Prostate gland (tissue), 2 donors: ENCODE measurements around the gene MKNK1. TPM values are rescaled to one million over a fixed set of nuclear protein-coding genes. Genes with fewer than 3 reads are reported as not detected.

Experiments used
- DNase-seq: peaks from one replicate; pipeline ENCODE4 v3.0.0-alpha.2; 2019; ENCODE audit warnings: low spot score
- H3K27ac ChIP-seq, 2 donors: fragments of 200-600 bp; sonication (generic); 2 replicates each; pipeline ENCODE4 v1.5.1; 2017 to 2019
- H3K27me3 ChIP-seq: fragments of 200-600 bp; sonication (generic); replicated peaks from 2 replicates; pipeline ENCODE4 v1.5.1; 2019; ENCODE audit not compliant: insufficient read depth
- H3K36me3 ChIP-seq, 2 donors: fragments of 200-600 bp; sonication (generic); 1 replicate in 1 of 2; 2 replicates in 1 of 2; pipeline versions ENCODE4 v1.5.1 to v1.8.1; 2017 to 2019
- H3K4me1 ChIP-seq: fragments of 200-600 bp; sonication (generic); replicated peaks from 2 replicates; pipeline ENCODE4 v1.5.1; 2019
- H3K4me3 ChIP-seq, 2 donors: fragments of 200-600 bp; sonication (generic); 2 replicates each; pipeline ENCODE4 v1.5.1; 2017 to 2019
- H3K9me3 ChIP-seq: fragments of 200-600 bp; sonication (generic); 2 replicates; pipeline ENCODE4 v1.5.1; 2017
- CTCF ChIP-seq, 4 experiments: fragments of 200-600 bp in 2 of 4; fragments of 450-650 bp in 2 of 4; sonication (generic) in 2 of 4; IDR thresholded peaks; 1 replicate in 3 of 4; 2 replicates in 1 of 4; pipeline ENCODE4 v1.5.1; 2016 to 2019; ENCODE audit warnings: antibody characterized with exemption in 4 of 4, mild to moderate bottlenecking in 2 of 4, moderate library complexity in 2 of 4
- POLR2A ChIP-seq: fragments of 450-650 bp; IDR thresholded peaks from one replicate; pipeline ENCODE4 v1.6.1; 2016; ENCODE audit warnings: antibody characterized with exemption, mild to moderate bottlenecking
- POLR2AphosphoS5 ChIP-seq: sonication (generic); formaldehyde crosslinking; IDR thresholded peaks from one replicate; pipeline ENCODE4 v1.6.1; 2017; ENCODE audit warnings: antibody characterized with exemption
- WGBS: methylation state at CpG from one replicate; pipeline ENCODE4 v1.1.5; 2018; 5-methylcytosine and 5-hydroxymethylcytosine counted together
- intact Hi-C: fragments of 100-400 bp; cut with DNase I; formaldehyde crosslinking; loops from one replicate; pipeline ENCODE4 v1.14.2; 2022
- total RNA-seq, 2 donors: library from RNA; depleted of rRNA; stranded (reverse); fragments of >200 nt; gene quantifications; one replicate each; pipeline ENCODE4 v1.1.0, GENCODE V29; 2016

Gene MKNK1
- total RNA-seq, 2 donors from 2014 or later = 28.1 to 37.8 TPM

GRCh38 chr1:46550751-46551231 is 53.3 kb downstream of the MKNK1 start:
- Histone ChIP-seq H3K27ac (no peak overlapping the region), H3K27me3 (no peaks in the 10 kb centered on the region), H3K36me3 (no peaks in the 10 kb centered on the region), H3K9me3 (no peaks in the 10 kb centered on the region), H3K4me1 (no peaks in the 10 kb centered on the region), H3K4me3 (no peak overlapping the region)
- DNase-seq = no peak
- TF ChIP-seq POLR2AphosphoS5 (no peak), POLR2A (no peak), CTCF (IDR thresholded peaks at IDR 0.05) (no peak)
- WGBS = 78% methylated on average over 17 of the region's 17 CpGs
- intact Hi-C loops = no loop called here

- H3K9me3 ChIP-seq = no peaks in the 10 kb centered on the region
- H3K4me3 ChIP-seq = no peak overlapping the region
- no peaks in the 10 kb centered on the region for H3K4me1 ChIP-seq
- no peak overlapping the region for H3K27ac ChIP-seq
- no peaks in the 10 kb centered on the region for H3K36me3 ChIP-seq
- DNase-seq = no peak
- no peak for TF ChIP-seq POLR2A
- no peak for TF ChIP-seq POLR2AphosphoS5
- TF ChIP-seq CTCF (IDR thresholded peaks at IDR 0.05) = no peak
- intact Hi-C loops = no loop called here
- H3K27me3 ChIP-seq = no peaks in the 10 kb centered on the region
- 43% methylated on average over 19 of the region's 20 CpGs for WGBS
Measured at GRCh38 chr1:46549697-46550681, 54.1 kb downstream of the MKNK1 start.

GRCh38 chr1:46547481-46548383 is 56.3 kb downstream of the MKNK1 start:
- H3K36me3 ChIP-seq = no peaks in the 10 kb centered on the region
- H3K4me3 ChIP-seq = no peak overlapping the region
- H3K9me3 ChIP-seq = no peaks in the 10 kb centered on the region
- no peak overlapping the region for H3K27ac ChIP-seq
- H3K4me1 ChIP-seq = no peaks in the 10 kb centered on the region
- intact Hi-C loops = no loop called here
- TF ChIP-seq POLR2A = no peak
- TF ChIP-seq POLR2AphosphoS5 = no peak
- TF ChIP-seq CTCF (IDR thresholded peaks at IDR 0.05) = peak in 3 of 4 experiments; percentile 25 to 38 (median 31)
- no peak for DNase-seq
- WGBS = 80% methylated on average over 21 of the region's 22 CpGs
- peaks cover 3% of the 10 kb centered on the region for H3K27me3 ChIP-seq

- no peaks in the 10 kb centered on the region for H3K9me3 ChIP-seq
- no peak overlapping the region for H3K27ac ChIP-seq
- intact Hi-C loops = no loop called here
- no peak overlapping the region for H3K4me3 ChIP-seq
- H3K27me3 ChIP-seq = peaks cover 3% of the 10 kb centered on the region
- 66% methylated on average over 5 of the region's 5 CpGs for WGBS
- TF ChIP-seq POLR2A (no peak), CTCF (IDR thresholded peaks at IDR 0.05) (no peak)
- H3K4me1 ChIP-seq = no peaks in the 10 kb centered on the region
- H3K36me3 ChIP-seq = no peaks in the 10 kb centered on the region
- no peak for DNase-seq
Measured at GRCh38 chr1:46546210-46546609, 57.9 kb downstream of the MKNK1 start.
